ENCODE results near the gene CNIH2.

DNA sequence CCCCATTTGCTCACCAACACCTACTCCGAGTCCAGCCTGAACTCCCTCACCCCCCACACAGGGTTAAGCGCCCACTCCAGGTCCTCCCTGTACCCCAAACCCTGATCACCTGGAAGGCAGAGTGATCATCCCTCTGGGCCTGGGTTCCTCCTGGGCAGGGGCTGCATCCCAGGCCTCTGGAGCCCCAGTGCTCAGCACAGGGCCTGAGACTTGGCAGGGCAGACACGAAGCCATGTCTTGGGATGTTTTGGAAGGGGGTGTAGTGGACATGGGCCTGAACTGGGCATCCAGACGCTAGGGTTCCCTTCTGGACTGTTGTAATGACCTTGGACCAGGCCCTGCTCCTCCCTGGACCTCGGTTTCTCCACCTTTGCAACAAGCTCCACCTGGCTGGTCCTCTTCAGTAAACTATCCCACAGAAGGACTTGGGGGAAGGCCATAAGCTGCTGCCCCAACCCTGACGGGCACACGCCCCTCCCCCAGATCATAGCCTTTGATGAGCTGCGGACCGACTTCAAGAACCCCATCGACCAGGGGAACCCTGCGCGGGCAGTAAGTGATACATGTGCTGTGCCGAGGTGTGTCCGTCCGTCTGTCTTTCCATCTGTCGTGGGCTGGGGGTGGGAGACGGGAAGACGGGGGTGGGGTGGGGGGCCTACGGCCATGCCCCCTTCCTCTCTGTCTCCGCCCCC lies 3.9 kb downstream of the CNIH2 start:
- no peak for TF ChIP-seq EZH2phosphoT487 (IDR thresholded peaks at IDR 0.05; ENCODE audit: borderline replicate concordance)
- TF ChIP-seq, protein P1, sequence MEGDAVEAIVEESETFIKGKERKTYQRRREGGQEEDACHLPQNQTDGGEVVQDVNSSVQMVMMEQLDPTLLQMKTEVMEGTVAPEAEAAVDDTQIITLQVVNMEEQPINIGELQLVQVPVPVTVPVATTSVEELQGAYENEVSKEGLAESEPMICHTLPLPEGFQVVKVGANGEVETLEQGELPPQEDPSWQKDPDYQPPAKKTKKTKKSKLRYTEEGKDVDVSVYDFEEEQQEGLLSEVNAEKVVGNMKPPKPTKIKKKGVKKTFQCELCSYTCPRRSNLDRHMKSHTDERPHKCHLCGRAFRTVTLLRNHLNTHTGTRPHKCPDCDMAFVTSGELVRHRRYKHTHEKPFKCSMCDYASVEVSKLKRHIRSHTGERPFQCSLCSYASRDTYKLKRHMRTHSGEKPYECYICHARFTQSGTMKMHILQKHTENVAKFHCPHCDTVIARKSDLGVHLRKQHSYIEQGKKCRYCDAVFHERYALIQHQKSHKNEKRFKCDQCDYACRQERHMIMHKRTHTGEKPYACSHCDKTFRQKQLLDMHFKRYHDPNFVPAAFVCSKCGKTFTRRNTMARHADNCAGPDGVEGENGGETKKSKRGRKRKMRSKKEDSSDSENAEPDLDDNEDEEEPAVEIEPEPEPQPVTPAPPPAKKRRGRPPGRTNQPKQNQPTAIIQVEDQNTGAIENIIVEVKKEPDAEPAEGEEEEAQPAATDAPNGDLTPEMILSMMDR (conservative IDR thresholded peaks at IDR 0.05; ENCODE audit: low read length): no peak

Data from Loucy (cell line).